ENCODE results near the gene C12orf57. TPM values are rescaled to one million over a fixed set of nuclear protein-coding genes. Genes with fewer than 3 reads are reported as not detected.

Gene C12orf57
- total and polyA plus RNA-seq, 9 of the 15 experiments (the other 6 are each of a cell fraction or from before 2014, with no cell fraction given), result 26.7 to 191 (median 107) TPM

- Histone ChIP-seq H3K36me3 (ENCODE audit: control insufficient read depth, insufficient read depth, low read length) (peaks cover 10% of the 10 kb centered on the region; the same call in 1 of the 3 replicates), H3K4me1 (replicated peaks in 1 of 2; ENCODE audit: control insufficient read depth in 2 of 2, insufficient read depth in 2 of 2, low read length in 2 of 2) (peaks cover 41 to 42% of the 10 kb centered on the region in 2 experiments; a peak in 4 of 5 replicates), H3K9me1 (ENCODE audit: control insufficient read depth, insufficient read depth, low read length) (peaks cover 4% of the 10 kb centered on the region), H3K27me3 (ENCODE audit: control insufficient read depth in 2 of 2, insufficient read depth in 2 of 2, low read length in 2 of 2) (no peaks in the 10 kb centered on the region), H4K20me1 (replicated peaks; ENCODE audit: control insufficient read depth, insufficient read depth, low read length) (no peaks in the 10 kb centered on the region), H3K4me2 (ENCODE audit: insufficient read depth, low read length) (peak within 1 kb of the TSS; percentile 87), H3K79me2 (ENCODE audit: control insufficient read depth, insufficient read depth, low read length) (peaks cover 43% of the 10 kb centered on the region), H2AFZ (ENCODE audit: low read depth, low read length) (peak within 1 kb of the TSS; percentile 82), H3K9ac (ENCODE audit: insufficient read depth in 1 of 2, low read depth in 2 of 2, low read length in 2 of 2) (peak within 1 kb of the TSS; percentile 84 to 93), H3K4me3 (peak within 1 kb of the TSS; percentile 76), H3K9me3 (replicated peaks; ENCODE audit: control insufficient read depth, insufficient read depth, low read depth, low read length) (no peaks in the 10 kb centered on the region), H3K27ac (ENCODE audit: extremely low read depth, low read depth, low read length) (peak within 1 kb of the TSS; percentile 85)
- DNase-seq (ENCODE audit: extremely low read depth in 1 of 4, low spot score in 3 of 4) (peak; percentile 70 to 78 (median 74)), ATAC-seq (peak; percentile 47), FAIRE-seq (no peak)
- 0% methylated on average over 14 of the region's 66 CpGs for WGBS (ENCODE audit: insufficient coverage, low coverage, missing lambda C conversion rate)
- BruUV-seq (replicated peaks), result no TSS peak
- intact Hi-C loops (cut with micrococcal nuclease) (loop anchor here (5.0 kb wide), 1 partner anchor 115 kb away; no protein-coding TSS in a partner anchor), in situ Hi-C loops (cut with MboI) (no loop called here)
- ChIA-PET CTCF (ENCODE audit: low intra/inter-chr PET ratio) (no interaction called here), POLR2A (interaction anchor here (0.6 to 8.1 kb wide), 5 partner anchors 10 to 36 kb away, joined by 3 to 61 read pairs (median 5); partner anchors contain the start of genes C12orf57 and RNU7-1)
- TF ChIP-seq SIN3B (IDR thresholded peaks at IDR 0.05; ENCODE audit: low read depth), result no peak
- TF ChIP-seq, protein P1, sequence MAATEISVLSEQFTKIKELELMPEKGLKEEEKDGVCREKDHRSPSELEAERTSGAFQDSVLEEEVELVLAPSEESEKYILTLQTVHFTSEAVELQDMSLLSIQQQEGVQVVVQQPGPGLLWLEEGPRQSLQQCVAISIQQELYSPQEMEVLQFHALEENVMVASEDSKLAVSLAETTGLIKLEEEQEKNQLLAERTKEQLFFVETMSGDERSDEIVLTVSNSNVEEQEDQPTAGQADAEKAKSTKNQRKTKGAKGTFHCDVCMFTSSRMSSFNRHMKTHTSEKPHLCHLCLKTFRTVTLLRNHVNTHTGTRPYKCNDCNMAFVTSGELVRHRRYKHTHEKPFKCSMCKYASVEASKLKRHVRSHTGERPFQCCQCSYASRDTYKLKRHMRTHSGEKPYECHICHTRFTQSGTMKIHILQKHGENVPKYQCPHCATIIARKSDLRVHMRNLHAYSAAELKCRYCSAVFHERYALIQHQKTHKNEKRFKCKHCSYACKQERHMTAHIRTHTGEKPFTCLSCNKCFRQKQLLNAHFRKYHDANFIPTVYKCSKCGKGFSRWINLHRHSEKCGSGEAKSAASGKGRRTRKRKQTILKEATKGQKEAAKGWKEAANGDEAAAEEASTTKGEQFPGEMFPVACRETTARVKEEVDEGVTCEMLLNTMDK (IDR thresholded peaks at IDR 0.05; ENCODE audit: borderline replicate concordance, insufficient read depth, low read depth, low read length, poor library complexity, severe bottlenecking), result no peak
- no peak for TF ChIP-seq CBX2 (IDR thresholded peaks at IDR 0.05; ENCODE audit: insufficient read depth, low read length, poor library complexity, severe bottlenecking)
- TF ChIP-seq NR0B1 (IDR thresholded peaks at IDR 0.05; ENCODE audit: partially characterized antibody), result no peak
- TF ChIP-seq PHTF2 (CRISPR knock-in tag; IDR thresholded peaks at IDR 0.05), result no peak
- TF ChIP-seq ZBTB43 (CRISPR knock-in tag; IDR thresholded peaks at IDR 0.05), result no peak
- TF ChIP-seq JUNB (CRISPR knock-in tag; conservative IDR thresholded peaks at IDR 0.05), result no peak
- TF ChIP-seq ADNP (tag; IDR thresholded peaks at IDR 0.05), result no peak
- 0 out of 2 replicates have a peak, but pooled peaks have one; percentile 23 for TF ChIP-seq BCOR (IDR thresholded peaks at IDR 0.05)
- TF ChIP-seq NFRKB (IDR thresholded peaks at IDR 0.05; ENCODE audit: low read depth), result peak; percentile 56; the same call in 1 of the 2 replicates
- TF ChIP-seq CHD2 (IDR thresholded peaks at IDR 0.05; ENCODE audit: low read depth, low read length), result peak; percentile 24; the same call in 1 of the 2 replicates
- peak; percentile 54 to 92 for TF ChIP-seq MAZ (CRISPR knock-in tag; conservative IDR thresholded peaks at IDR 0.05 in 1 of 2, IDR thresholded peaks at IDR 0.05 in 1 of 2)
- no peak for TF ChIP-seq ZNF639 (CRISPR knock-in tag; conservative IDR thresholded peaks at IDR 0.05 in 1 of 2, IDR thresholded peaks at IDR 0.05 in 1 of 2)
Measured at GRCh38 chr12:6927379-6928021, 16.3 kb upstream of the C12orf57 start, which contains the start of gene ATN1. ATN1 (plus strand) TSS chr12:6927959; CDS start chr12:6934002, 6,043 bp downstream.
